PC-3 (cell line): ENCODE data around the gene RASAL2. TPM values are rescaled to one million over a fixed set of nuclear protein-coding genes. Genes with fewer than 3 reads are reported as not detected.

Experiments used
- ATAC-seq: fragments of 200-7000 bp; cut with Tn5 transposase; 2 replicates; pipeline ENCODE4 v1.9.1; 2020; ENCODE audit warnings: mild to moderate bottlenecking, moderate library complexity
- BruUV-seq: library from RNA; stranded (reverse); fragments of 400-500 nt; replicated peaks from 2 replicates; lab custom pipeline; 2021; lab: Mats Ljungman, UMichigan
- CTCF ChIA-PET: fragments of 300-600 bp; sonication (Branson Sonifier 250); formaldehyde crosslinking; loops from one replicate; lab custom pipeline; 2022; ENCODE audit warnings: antibody characterized with exemption; lab: Charles Lee
- POLR2A ChIA-PET: fragments of 300-600 bp; sonication (Branson Sonifier 250); formaldehyde crosslinking; loops from one replicate; lab custom pipeline; 2022; ENCODE audit warnings: antibody characterized with exemption; ENCODE audit not compliant: unreplicated experiment; lab: Charles Lee
- DNase-seq: peaks from one replicate; pipeline ENCODE4 v3.0.0-alpha.2; 2015
- H2AFZ ChIP-seq: fragments of 300-600 bp; sonication (generic); 2 replicates; pipeline ENCODE4 v1.6.0; 2016; ENCODE audit warnings: antibody characterized with exemption, low read length
- H3F3A ChIP-seq: fragments of 300-600 bp; sonication (generic); one replicate; pipeline ENCODE4 v1.6.0; 2017; ENCODE audit warnings: antibody characterized with exemption, low read length, control low read depth, mild to moderate bottlenecking; ENCODE audit not compliant: unreplicated experiment
- H3K27ac ChIP-seq: fragments of 300-600 bp; sonication (generic); 2 replicates; pipeline ENCODE4 v1.5.1; 2016; ENCODE audit warnings: mild to moderate bottlenecking, low read length
- H3K27me3 ChIP-seq: fragments of 300-600 bp; sonication (generic); 2 replicates; pipeline ENCODE4 v1.6.1; 2016; ENCODE audit warnings: low read length, mixed read lengths
- H3K36me3 ChIP-seq: fragments of 300-600 bp; sonication (generic); 2 replicates; pipeline ENCODE4 v1.6.1; 2016; ENCODE audit warnings: low read depth, mixed run types, low read length, mixed read lengths
- H3K4me1 ChIP-seq: fragments of 300-600 bp; sonication (generic); 2 replicates; pipeline ENCODE4 v1.5.1; 2016; ENCODE audit warnings: low read length; ENCODE audit not compliant: insufficient read depth
- H3K4me2 ChIP-seq: fragments of 300-600 bp; sonication (generic); 2 replicates; pipeline ENCODE4 v1.6.0; 2016; ENCODE audit warnings: low read length
- H3K4me3 ChIP-seq: fragments of 300-600 bp; sonication (generic); 2 replicates; pipeline ENCODE4 v1.5.1; 2016; ENCODE audit warnings: mild to moderate bottlenecking, low read length, mixed read lengths
- H3K79me2 ChIP-seq: fragments of 300-600 bp; sonication (generic); 2 replicates; pipeline ENCODE4 v1.6.1; 2017; ENCODE audit warnings: low read length, mixed read lengths
- H3K9ac ChIP-seq: fragments of 300-600 bp; sonication (generic); 2 replicates; pipeline ENCODE4 v1.6.0; 2016; ENCODE audit warnings: mild to moderate bottlenecking, low read length
- H3K9me2 ChIP-seq: fragments of 300-600 bp; sonication (generic); replicated peaks from 2 replicates; pipeline ENCODE4 v1.6.1; 2016; ENCODE audit warnings: mixed run types, low read length, mixed read lengths
- H3K9me3 ChIP-seq: fragments of 300-600 bp; sonication (generic); 2 replicates; pipeline ENCODE4 v1.6.1; 2016; ENCODE audit warnings: low read length, mixed read lengths
- H4K20me1 ChIP-seq: fragments of 300-600 bp; sonication (generic); 2 replicates; pipeline ENCODE4 v1.6.1; 2016; ENCODE audit warnings: low read length, mixed read lengths
- EZH2 ChIP-seq: fragments of 300-600 bp; sonication (generic); IDR thresholded peaks from one replicate; pipeline ENCODE4 v1.6.1; 2017; ENCODE audit warnings: antibody characterized with exemption, mild to moderate bottlenecking, low read length; ENCODE audit not compliant: unreplicated experiment
- EZH2phosphoT487 ChIP-seq: fragments of 300-600 bp; sonication (generic); IDR thresholded peaks from 2 replicates; pipeline ENCODE4 v1.6.1; 2018; ENCODE audit warnings: mild to moderate bottlenecking, antibody characterized with exemption, low read length, borderline replicate concordance
- intact Hi-C: fragments of 100-400 bp; cut with micrococcal nuclease; formaldehyde crosslinking; loops from 2 replicates; pipeline ENCODE4 v1.9.0; 2023
- total RNA-seq: library from RNA; depleted of rRNA; stranded (reverse); fragments of >200 nt; gene quantifications from 2 replicates; pipeline ENCODE4 v1.2.3, GENCODE V29; 2014
- TF ChIP-seq, protein P1 (sequence below): fragments of 300-600 bp; sonication (generic); conservative IDR thresholded peaks from 2 replicates; pipeline ENCODE4 v1.5.1; 2017; ENCODE audit warnings: antibody characterized with exemption, low read depth, mild to moderate bottlenecking, low read length

RASAL2 gene
- total RNA-seq, 1 experiment from 2014 or later = 7.9 TPM

DNA sequence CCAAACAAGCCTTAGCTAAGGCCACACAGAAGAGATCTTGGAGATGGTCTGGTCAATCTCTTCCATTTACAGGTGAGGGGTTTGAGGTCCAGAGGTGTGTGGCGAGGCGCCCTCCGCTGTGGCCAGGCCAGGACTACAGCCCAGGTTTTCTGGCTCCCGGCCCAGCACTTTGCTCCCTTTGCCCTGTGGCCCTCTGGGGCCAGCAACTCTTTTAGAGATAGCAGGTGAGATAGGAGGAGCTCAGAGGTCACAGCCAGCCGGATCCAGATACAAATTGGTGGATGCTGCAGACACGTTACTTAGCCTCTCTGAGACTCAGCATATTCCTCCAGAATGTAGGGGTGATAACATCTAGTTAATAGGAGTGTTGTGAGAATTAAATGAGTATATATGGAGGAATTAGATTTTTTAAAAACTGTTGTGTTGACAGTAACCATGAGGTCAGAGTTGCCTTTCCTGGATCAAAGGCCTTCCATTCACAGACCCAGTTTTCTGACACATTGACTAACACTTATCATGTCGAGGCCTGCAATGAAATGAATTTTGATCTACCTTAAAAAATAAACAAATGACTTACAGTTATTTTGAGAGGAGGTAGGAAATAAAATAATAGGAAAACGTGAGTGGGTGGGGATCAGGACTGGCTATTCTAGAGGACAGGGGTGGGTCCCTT lies 435.6 kb downstream of the RASAL2 start:
- CTCF ChIA-PET = interaction anchor here (0.6 kb wide), 1 partner anchor 233 kb away, joined by 4 read pairs; no protein-coding TSS in a partner anchor
- H3F3A ChIP-seq = no peaks in the 10 kb centered on the region
- DNase-seq (no peak), ATAC-seq (no peak)
- no peaks in the 10 kb centered on the region for H3K9me2 ChIP-seq
- POLR2A ChIA-PET = no interaction called here
- peaks cover 32% of the 10 kb centered on the region for H3K4me1 ChIP-seq
- intact Hi-C loops = loop anchor here (5.0 to 10.0 kb wide), 2 partner anchors 217 to 365 kb away; no protein-coding TSS in a partner anchor
- H3K79me2 ChIP-seq = no peaks in the 10 kb centered on the region
- H3K27me3 ChIP-seq = no peaks in the 10 kb centered on the region
- H3K36me3 ChIP-seq = no peaks in the 10 kb centered on the region
- no peaks in the 10 kb centered on the region for H4K20me1 ChIP-seq
- no TSS peak for BruUV-seq
- TF ChIP-seq EZH2 = no peak
- TF ChIP-seq, protein P1, sequence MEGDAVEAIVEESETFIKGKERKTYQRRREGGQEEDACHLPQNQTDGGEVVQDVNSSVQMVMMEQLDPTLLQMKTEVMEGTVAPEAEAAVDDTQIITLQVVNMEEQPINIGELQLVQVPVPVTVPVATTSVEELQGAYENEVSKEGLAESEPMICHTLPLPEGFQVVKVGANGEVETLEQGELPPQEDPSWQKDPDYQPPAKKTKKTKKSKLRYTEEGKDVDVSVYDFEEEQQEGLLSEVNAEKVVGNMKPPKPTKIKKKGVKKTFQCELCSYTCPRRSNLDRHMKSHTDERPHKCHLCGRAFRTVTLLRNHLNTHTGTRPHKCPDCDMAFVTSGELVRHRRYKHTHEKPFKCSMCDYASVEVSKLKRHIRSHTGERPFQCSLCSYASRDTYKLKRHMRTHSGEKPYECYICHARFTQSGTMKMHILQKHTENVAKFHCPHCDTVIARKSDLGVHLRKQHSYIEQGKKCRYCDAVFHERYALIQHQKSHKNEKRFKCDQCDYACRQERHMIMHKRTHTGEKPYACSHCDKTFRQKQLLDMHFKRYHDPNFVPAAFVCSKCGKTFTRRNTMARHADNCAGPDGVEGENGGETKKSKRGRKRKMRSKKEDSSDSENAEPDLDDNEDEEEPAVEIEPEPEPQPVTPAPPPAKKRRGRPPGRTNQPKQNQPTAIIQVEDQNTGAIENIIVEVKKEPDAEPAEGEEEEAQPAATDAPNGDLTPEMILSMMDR = no peak
- no peak for TF ChIP-seq EZH2phosphoT487
- H2AFZ ChIP-seq = no peak overlapping the region
- peak overlapping the region; percentile 40 for H3K27ac ChIP-seq
- no peak overlapping the region for H3K4me3 ChIP-seq
- H3K4me2 ChIP-seq = peak overlapping the region; percentile 65; the same call in 1 of the 2 replicates
- H3K9ac ChIP-seq = no peak overlapping the region
- H3K9me3 ChIP-seq = no peaks in the 10 kb centered on the region

DNA sequence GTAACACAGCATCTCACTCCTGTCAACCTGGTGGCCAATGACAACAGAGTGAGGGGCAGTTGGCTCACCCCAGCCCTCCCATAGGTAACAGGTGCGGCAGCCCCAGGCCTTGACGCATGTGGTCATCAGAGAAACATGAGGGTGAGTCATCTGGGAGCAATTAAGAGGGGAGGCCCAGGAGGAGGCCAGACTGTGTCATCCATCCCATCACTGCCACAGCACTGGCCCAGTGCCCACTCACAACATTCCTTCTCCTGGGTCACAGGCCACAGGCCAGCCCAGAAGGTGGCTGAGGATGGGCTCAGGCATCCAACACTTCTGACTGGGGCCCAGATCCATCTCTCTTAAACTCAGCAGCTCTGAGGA lies 436.1 kb downstream of the RASAL2 start:
- TF ChIP-seq, protein P1 = no peak
- TF ChIP-seq EZH2phosphoT487 (no peak), EZH2 (no peak)
- no TSS peak for BruUV-seq
- Histone ChIP-seq H3K27me3 (no peaks in the 10 kb centered on the region), H2AFZ (no peak overlapping the region), H3K9ac (0 out of 2 replicates have a peak overlapping the region, but pooled peaks have one; percentile 24), H3K4me2 (peak overlapping the region; percentile 65), H3K9me3 (no peaks in the 10 kb centered on the region), H3K9me2 (no peaks in the 10 kb centered on the region), H3K79me2 (no peaks in the 10 kb centered on the region), H3K4me3 (no peak overlapping the region), H4K20me1 (no peaks in the 10 kb centered on the region), H3F3A (no peaks in the 10 kb centered on the region), H3K36me3 (no peaks in the 10 kb centered on the region), H3K4me1 (peaks cover 32% of the 10 kb centered on the region), H3K27ac (peak overlapping the region; percentile 79)
- ATAC-seq (peak; percentile 74), DNase-seq (peak; percentile 91)
- intact Hi-C loops = loop anchor here (5.0 to 10.0 kb wide), 2 partner anchors 218 to 365 kb away; no protein-coding TSS in a partner anchor
- ChIA-PET CTCF (interaction anchor here (0.6 kb wide), 1 partner anchor 233 kb away, joined by 4 read pairs; no protein-coding TSS in a partner anchor), POLR2A (no interaction called here)

DNA sequence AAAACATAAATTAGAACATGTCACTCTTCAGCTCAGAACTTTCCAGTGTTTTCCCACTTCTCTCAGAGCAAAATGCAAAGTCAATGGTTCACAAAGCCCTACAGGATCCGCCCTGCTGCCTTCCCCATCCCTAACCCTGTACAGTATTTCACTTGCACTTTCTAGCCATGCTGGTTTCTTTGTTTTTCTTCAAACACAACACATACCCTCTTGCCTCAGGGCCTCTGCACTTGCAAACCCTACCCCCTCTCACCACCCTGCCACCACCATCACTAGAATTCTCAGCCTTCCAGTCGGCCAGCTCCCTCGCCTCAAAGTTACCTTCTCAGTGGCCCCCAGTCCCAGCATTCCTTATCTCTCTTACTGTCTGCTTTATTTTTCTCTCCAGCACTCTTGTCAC lies 436.6 kb downstream of the RASAL2 start:
- TF ChIP-seq, protein P1 = no peak
- TF ChIP-seq EZH2phosphoT487 (no peak), EZH2 (no peak)
- H3K9ac ChIP-seq = peak overlapping the region; percentile 24; the same call in 1 of the 2 replicates
- H2AFZ ChIP-seq = no peak overlapping the region
- H3K36me3 ChIP-seq = no peaks in the 10 kb centered on the region
- H3K27me3 ChIP-seq = no peaks in the 10 kb centered on the region
- ChIA-PET POLR2A (interaction anchor here (0.6 kb wide), 1 partner anchor 471 kb away, joined by 4 read pairs; no protein-coding TSS in a partner anchor), CTCF (no interaction called here)
- H3K9me2 ChIP-seq = no peaks in the 10 kb centered on the region
- no peaks in the 10 kb centered on the region for H4K20me1 ChIP-seq
- DNase-seq (peak; percentile 28), ATAC-seq (peak; percentile 10)
- H3K4me2 ChIP-seq = peak overlapping the region; percentile 65
- no peaks in the 10 kb centered on the region for H3F3A ChIP-seq
- H3K4me1 ChIP-seq = peaks cover 32% of the 10 kb centered on the region
- intact Hi-C loops = loop anchor here (5.0 to 10.0 kb wide), 2 partner anchors 218 to 364 kb away; no protein-coding TSS in a partner anchor
- H3K79me2 ChIP-seq = no peaks in the 10 kb centered on the region
- no TSS peak for BruUV-seq
- H3K9me3 ChIP-seq = no peaks in the 10 kb centered on the region
- H3K4me3 ChIP-seq = no peak overlapping the region
- peak overlapping the region; percentile 79 for H3K27ac ChIP-seq
